Inferior parietal cortex (tissue), 1 donor: Measurements from ENCODE around the gene ZAP70.

Source experiments
- DNase-seq: peaks from one replicate; pipeline ENCODE4 v3.0.0-alpha.2; 2016; ENCODE audit errors: extremely low spot score

The ZAP70 gene

GRCh38 chr2:97716695-97717612, 3.6 kb downstream of the ZAP70 start:
- DNase-seq: no peak

- DNase-seq: no peak
These were observed 4.2 kb downstream of the ZAP70 start for GRCh38 chr2:97717613-97717995.

GRCh38 chr2:97718051-97718882, 4.9 kb downstream of the ZAP70 start:
- no peak for DNase-seq

- DNase-seq: no peak
These were observed 5.6 kb downstream of the ZAP70 start for GRCh38 chr2:97718942-97719341.

GRCh38 chr2:97719362-97720155, 6.2 kb downstream of the ZAP70 start:
- DNase-seq: no peak

GRCh38 chr2:97720746-97721145, 7.4 kb downstream of the ZAP70 start:
- no peak for DNase-seq

- DNase-seq: no peak
These were observed 8.9 kb downstream of the ZAP70 start for GRCh38 chr2:97722227-97722626.

- DNase-seq: no peak
These were observed 10.0 kb downstream of the ZAP70 start for GRCh38 chr2:97723156-97724072.

- DNase-seq: no peak
These were observed 10.7 kb downstream of the ZAP70 start for GRCh38 chr2:97724073-97724410.

GRCh38 chr2:97724501-97724900, 11.1 kb downstream of the ZAP70 start:
- DNase-seq: no peak

- DNase-seq: no peak
These were observed 11.7 kb downstream of the ZAP70 start for GRCh38 chr2:97724946-97725688.

- DNase-seq: no peak
These were observed 13.1 kb downstream of the ZAP70 start for GRCh38 chr2:97726261-97727064.

GRCh38 chr2:97727296-97727695, 13.9 kb downstream of the ZAP70 start:
- no peak for DNase-seq

GRCh38 chr2:97728091-97728731, 14.8 kb downstream of the ZAP70 start:
- DNase-seq: no peak

GRCh38 chr2:97730245-97730644, 16.9 kb downstream of the ZAP70 start:
- no peak for DNase-seq

- DNase-seq: no peak
These were observed 18.1 kb downstream of the ZAP70 start for GRCh38 chr2:97731274-97732020.

- no peak for DNase-seq
These were observed 19.3 kb downstream of the ZAP70 start for GRCh38 chr2:97732436-97733340.
